ENCODE data around the gene RAD50.

RAD50 gene

GRCh38 chr5:132669966-132670882 is 113.4 kb downstream of the RAD50 start:
- H3K9me3 Mint-ChIP-seq, result no peaks in the 10 kb centered on the region
- no peaks in the 10 kb centered on the region for H3K27me3 Mint-ChIP-seq
- no peak overlapping the region for H3K4me3 Mint-ChIP-seq
- peaks cover 2% of the 10 kb centered on the region for H3K36me3 Mint-ChIP-seq
- no peaks in the 10 kb centered on the region for H3K4me1 Mint-ChIP-seq
- H3K27ac Mint-ChIP-seq, result no peak overlapping the region

GRCh38 chr5:132671000-132671399 is 114.2 kb downstream of the RAD50 start:
- no peak overlapping the region for H3K27ac Mint-ChIP-seq
- H3K36me3 Mint-ChIP-seq, result peaks cover 2% of the 10 kb centered on the region
- H3K27me3 Mint-ChIP-seq, result no peaks in the 10 kb centered on the region
- H3K4me3 Mint-ChIP-seq, result no peak overlapping the region
- no peaks in the 10 kb centered on the region for H3K4me1 Mint-ChIP-seq
- no peaks in the 10 kb centered on the region for H3K9me3 Mint-ChIP-seq

- Mint-ChIP-seq H3K27me3 (no peaks in the 10 kb centered on the region), H3K36me3 (peaks cover 2% of the 10 kb centered on the region), H3K27ac (no peak overlapping the region), H3K4me1 (no peaks in the 10 kb centered on the region), H3K9me3 (no peaks in the 10 kb centered on the region), H3K4me3 (no peak overlapping the region)
These were observed 116.7 kb downstream of the RAD50 start for GRCh38 chr5:132673488-132673887.

- Mint-ChIP-seq H3K36me3 (peaks cover 2% of the 10 kb centered on the region), H3K27me3 (no peaks in the 10 kb centered on the region), H3K9me3 (no peaks in the 10 kb centered on the region), H3K4me3 (no peak within 1 kb of the TSS), H3K27ac (no peak within 1 kb of the TSS), H3K4me1 (no peaks in the 10 kb centered on the region)
These were observed 117.3 kb downstream of the RAD50 start, which contains the start of gene IL4 for GRCh38 chr5:132673939-132674630. TSS of gene IL4 (plus strand) at chr5:132673989. CDS start at chr5:132674051, 62 bp downstream.

- no peak overlapping the region for H3K4me3 Mint-ChIP-seq
- H3K9me3 Mint-ChIP-seq, result no peaks in the 10 kb centered on the region
- H3K36me3 Mint-ChIP-seq, result peaks cover 2% of the 10 kb centered on the region
- H3K27ac Mint-ChIP-seq, result no peak overlapping the region
- H3K4me1 Mint-ChIP-seq, result no peaks in the 10 kb centered on the region
- H3K27me3 Mint-ChIP-seq, result no peaks in the 10 kb centered on the region
These were observed 118.1 kb downstream of the RAD50 start for GRCh38 chr5:132674671-132675506.

GRCh38 chr5:132675936-132676689 is 119.3 kb downstream of the RAD50 start:
- H3K4me3 Mint-ChIP-seq, result no peak overlapping the region

GRCh38 chr5:132677191-132677590 is 120.4 kb downstream of the RAD50 start:
- Mint-ChIP-seq H3K36me3 (peaks cover 3% of the 10 kb centered on the region), H3K27ac (no peak overlapping the region), H3K4me3 (no peak overlapping the region), H3K4me1 (no peaks in the 10 kb centered on the region), H3K27me3 (no peaks in the 10 kb centered on the region), H3K9me3 (no peaks in the 10 kb centered on the region)

More at GRCh38 chr5:132675936-132676689, 119.3 kb downstream of the RAD50 start:
- Mint-ChIP-seq H3K4me1 (no peaks in the 10 kb centered on the region), H3K9me3 (no peaks in the 10 kb centered on the region), H3K36me3 (peaks cover 4% of the 10 kb centered on the region), H3K27ac (no peak overlapping the region), H3K27me3 (no peaks in the 10 kb centered on the region)

- Mint-ChIP-seq H3K4me1 (no peaks in the 10 kb centered on the region), H3K27me3 (no peaks in the 10 kb centered on the region), H3K36me3 (peaks cover 3% of the 10 kb centered on the region), H3K27ac (no peak overlapping the region), H3K9me3 (no peaks in the 10 kb centered on the region), H3K4me3 (no peak overlapping the region)
These were observed 121.1 kb downstream of the RAD50 start for GRCh38 chr5:132677682-132678400.

- Mint-ChIP-seq H3K27me3 (no peaks in the 10 kb centered on the region), H3K4me3 (no peak overlapping the region), H3K9me3 (no peaks in the 10 kb centered on the region), H3K27ac (no peak overlapping the region), H3K4me1 (no peaks in the 10 kb centered on the region), H3K36me3 (peaks cover 5% of the 10 kb centered on the region)
These were observed 122.0 kb downstream of the RAD50 start for GRCh38 chr5:132678735-132679134.

GRCh38 chr5:132679166-132679565 is 122.4 kb downstream of the RAD50 start:
- no peaks in the 10 kb centered on the region for H3K9me3 Mint-ChIP-seq
- H3K4me3 Mint-ChIP-seq, result no peak overlapping the region
- H3K27ac Mint-ChIP-seq, result no peak overlapping the region
- no peaks in the 10 kb centered on the region for H3K4me1 Mint-ChIP-seq
- peaks cover 5% of the 10 kb centered on the region for H3K36me3 Mint-ChIP-seq
- H3K27me3 Mint-ChIP-seq, result no peaks in the 10 kb centered on the region

GRCh38 chr5:132679717-132680380 is 123.1 kb downstream of the RAD50 start:
- H3K27ac Mint-ChIP-seq, result no peak overlapping the region
- peaks cover 5% of the 10 kb centered on the region for H3K36me3 Mint-ChIP-seq
- H3K9me3 Mint-ChIP-seq, result no peaks in the 10 kb centered on the region
- peaks cover 1% of the 10 kb centered on the region for H3K4me1 Mint-ChIP-seq
- H3K4me3 Mint-ChIP-seq, result no peak overlapping the region
- no peaks in the 10 kb centered on the region for H3K27me3 Mint-ChIP-seq

GRCh38 chr5:132680780-132681475 is 124.2 kb downstream of the RAD50 start:
- Mint-ChIP-seq H3K27ac (no peak overlapping the region), H3K27me3 (no peaks in the 10 kb centered on the region), H3K4me3 (no peak overlapping the region), H3K4me1 (peaks cover 6% of the 10 kb centered on the region), H3K36me3 (peaks cover 5% of the 10 kb centered on the region), H3K9me3 (no peaks in the 10 kb centered on the region)

- peaks cover 6% of the 10 kb centered on the region for H3K36me3 Mint-ChIP-seq
- no peak overlapping the region for H3K27ac Mint-ChIP-seq
- H3K4me1 Mint-ChIP-seq, result peaks cover 6% of the 10 kb centered on the region
- H3K4me3 Mint-ChIP-seq, result no peak overlapping the region
- no peaks in the 10 kb centered on the region for H3K27me3 Mint-ChIP-seq
- no peaks in the 10 kb centered on the region for H3K9me3 Mint-ChIP-seq
These were observed 124.7 kb downstream of the RAD50 start for GRCh38 chr5:132681476-132681831.

All from activated naive CD4-positive, alpha-beta T cell treated with anti-CD3 and anti-CD28 coated beads, Interleukin-2, amount 50 U/mL, for 24 hours (primary cell).